Natural killer cell treated with Interleukin-12 subunit alpha and Interleukin-12 subunit beta and Interleukin-15 and Interleukin-18, amount 100 ng/mL, for 72 hours (primary cell): ENCODE results near the gene ASPM. TPM values are rescaled to one million over a fixed set of nuclear protein-coding genes. Genes with fewer than 3 reads are reported as not detected.

Experiments used
- ATAC-seq, 2 donors: fragments of 150-1000 bp; cut with Tn5 transposase in 1 of 2; sonication (Bioruptor Pico), chemical (Tn5 transposase) in 1 of 2; 2 replicates each; pipeline ENCODE4 v1.10.0; 2021
- DNase-seq: peaks from one replicate; pipeline ENCODE4 v3.0.0; 2022; ENCODE audit warnings: low spot score
- H3K27ac Mint-ChIP-seq, 2 donors: 1 replicate in 1 of 2; 2 replicates in 1 of 2; pipeline ENCODE4 v1.8.0; 2022; ENCODE audit warnings: mixed read lengths in 2 of 2, mild to moderate bottlenecking in 1 of 2, moderate library complexity in 1 of 2
- H3K27me3 Mint-ChIP-seq, 2 donors: 1 replicate in 1 of 2; 2 replicates in 1 of 2; pipeline ENCODE4 v1.8.0; 2022; ENCODE audit warnings: mixed read lengths in 2 of 2
- H3K36me3 Mint-ChIP-seq: one replicate; pipeline ENCODE4 v1.8.0; 2022; ENCODE audit warnings: mixed read lengths
- H3K4me1 Mint-ChIP-seq, 2 donors: 1 replicate in 1 of 2; 2 replicates in 1 of 2; pipeline ENCODE4 v1.8.0; 2022; ENCODE audit warnings: low read depth in 2 of 2, mixed read lengths in 2 of 2, mild to moderate bottlenecking in 1 of 2
- H3K4me3 Mint-ChIP-seq: one replicate; pipeline ENCODE4 v1.8.0; 2022; ENCODE audit warnings: mixed read lengths
- H3K9me3 Mint-ChIP-seq: 2 replicates; pipeline ENCODE4 v1.8.0; 2022; ENCODE audit warnings: mixed read lengths
- total RNA-seq, 2 donors: library from RNA; stranded (reverse); gene quantifications; one replicate each; pipeline ENCODE4 v1.2.3, GENCODE V29; 2022

ASPM gene
- total RNA-seq, 2 donors from 2014 or later = 17.6 to 40.7 TPM

DNA sequence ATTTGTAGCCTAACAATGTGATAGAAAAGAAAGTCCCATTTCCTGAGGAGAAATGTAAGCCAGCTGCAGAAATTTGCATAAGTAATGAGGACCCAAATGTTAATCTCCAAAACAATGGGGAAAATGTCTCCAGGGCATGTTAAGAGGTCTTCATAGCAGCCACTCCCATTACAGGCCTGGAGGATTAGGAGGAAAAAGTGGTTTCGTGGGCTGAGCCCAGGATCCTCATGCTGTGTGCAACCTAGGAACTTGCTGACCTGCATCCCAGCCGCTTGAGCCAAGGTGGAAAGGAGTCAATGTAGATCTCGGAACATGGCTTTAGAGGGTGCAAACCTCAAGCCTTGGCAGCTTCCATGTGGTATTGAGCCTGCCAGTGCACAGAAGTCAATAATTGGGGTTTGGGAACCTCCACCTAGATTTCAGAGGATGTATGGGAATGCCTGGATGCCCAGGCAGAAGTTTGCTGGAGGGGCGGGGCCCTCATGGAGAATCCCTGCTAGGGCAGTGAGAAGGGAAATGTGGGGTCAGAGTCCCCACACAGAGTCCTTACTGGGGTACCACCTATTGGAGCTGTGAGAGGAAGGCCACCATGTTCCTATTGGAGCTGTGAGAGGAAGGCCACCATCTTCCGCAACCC lies 65.2 kb downstream of the ASPM start:
- no peaks in the 10 kb centered on the region for H3K4me1 Mint-ChIP-seq
- ATAC-seq (no peak), DNase-seq (no peak)
- peaks cover 6% of the 10 kb centered on the region in 2 donors for H3K27me3 Mint-ChIP-seq
- H3K36me3 Mint-ChIP-seq = peaks cover 28% of the 10 kb centered on the region
- no peak overlapping the region for H3K27ac Mint-ChIP-seq
- no peak overlapping the region for H3K4me3 Mint-ChIP-seq
- H3K9me3 Mint-ChIP-seq = peaks cover 11% of the 10 kb centered on the region

DNA sequence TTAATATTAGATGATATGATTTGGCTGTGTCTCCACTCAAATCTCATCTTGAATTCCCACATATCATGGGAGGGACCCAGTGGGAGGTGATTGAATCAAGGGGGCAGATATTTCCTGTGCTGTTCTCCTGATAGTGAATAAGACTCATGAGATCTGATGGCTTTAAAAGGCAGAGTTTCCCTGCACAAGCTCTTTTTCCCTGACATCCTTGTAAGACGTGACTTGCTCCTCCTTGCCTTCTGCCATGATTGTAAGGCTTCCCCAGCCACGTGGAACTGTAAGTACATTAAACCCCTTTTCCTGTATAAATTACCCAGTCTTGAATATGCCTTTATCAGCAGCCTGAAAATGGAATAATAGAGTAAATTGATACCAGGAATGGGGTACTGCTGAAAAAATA lies 66.1 kb downstream of the ASPM start:
- H3K4me1 Mint-ChIP-seq = no peaks in the 10 kb centered on the region
- peaks cover 26% of the 10 kb centered on the region for H3K36me3 Mint-ChIP-seq
- DNase-seq (no peak), ATAC-seq (no peak)
- peaks cover 11% of the 10 kb centered on the region for H3K9me3 Mint-ChIP-seq
- H3K27me3 Mint-ChIP-seq = peaks cover 6% of the 10 kb centered on the region in 2 donors
- H3K27ac Mint-ChIP-seq = no peak overlapping the region
- no peak overlapping the region for H3K4me3 Mint-ChIP-seq

DNA sequence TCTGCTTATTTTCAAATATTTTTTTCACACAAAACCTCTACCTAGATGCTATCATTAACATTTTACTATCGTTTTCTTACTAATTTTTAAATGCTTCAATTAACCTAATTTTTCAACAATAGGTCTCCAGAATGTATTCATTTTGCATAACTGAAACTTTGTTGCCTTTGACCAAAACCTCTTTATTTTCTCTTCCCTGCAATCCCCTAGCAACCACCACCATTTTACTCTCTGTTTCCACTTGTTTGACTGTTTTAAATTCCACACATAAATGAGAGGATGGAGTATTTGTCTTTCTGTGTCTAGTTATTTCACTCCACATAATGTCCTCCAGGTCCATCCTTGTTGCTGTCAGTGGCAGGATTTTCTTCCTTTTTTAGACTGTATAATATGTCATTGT lies 69.9 kb downstream of the ASPM start:
- peaks cover 6 to 11% of the 10 kb centered on the region in 2 donors for H3K27me3 Mint-ChIP-seq
- no peak overlapping the region for H3K27ac Mint-ChIP-seq

DNA sequence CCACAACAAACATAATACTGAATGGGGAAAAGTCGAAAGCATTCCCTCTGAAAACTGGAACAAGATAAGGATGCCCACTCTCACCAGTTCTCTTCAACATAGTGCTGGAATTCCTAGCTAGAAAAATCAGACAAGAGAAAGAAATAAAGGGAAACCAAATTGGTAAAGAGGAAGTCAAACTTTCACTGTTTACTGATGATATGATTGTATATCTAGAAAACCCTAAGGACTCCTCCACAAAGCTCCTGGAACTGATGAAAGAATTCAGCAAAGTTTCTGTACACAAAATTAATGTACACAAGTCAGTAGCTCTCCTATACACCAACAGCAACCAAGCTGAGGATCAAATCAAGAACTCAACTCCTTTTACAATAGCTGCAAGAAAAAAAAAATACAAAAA lies 72.5 kb downstream of the ASPM start:
- ATAC-seq (no peak), DNase-seq (no peak)
- Mint-ChIP-seq H3K4me1 (no peaks in the 10 kb centered on the region), H3K9me3 (peaks cover 2% of the 10 kb centered on the region), H3K27me3 (peaks cover 11% of the 10 kb centered on the region in 2 donors), H3K36me3 (peaks cover 5% of the 10 kb centered on the region), H3K4me3 (no peak overlapping the region), H3K27ac (no peak overlapping the region)

More for the DNA sequence above, 69.9 kb downstream of the ASPM start:
- ATAC-seq (no peak), DNase-seq (no peak)
- Mint-ChIP-seq H3K9me3 (peaks cover 8% of the 10 kb centered on the region), H3K4me3 (no peak overlapping the region), H3K36me3 (peaks cover 6% of the 10 kb centered on the region), H3K4me1 (no peaks in the 10 kb centered on the region)

DNA sequence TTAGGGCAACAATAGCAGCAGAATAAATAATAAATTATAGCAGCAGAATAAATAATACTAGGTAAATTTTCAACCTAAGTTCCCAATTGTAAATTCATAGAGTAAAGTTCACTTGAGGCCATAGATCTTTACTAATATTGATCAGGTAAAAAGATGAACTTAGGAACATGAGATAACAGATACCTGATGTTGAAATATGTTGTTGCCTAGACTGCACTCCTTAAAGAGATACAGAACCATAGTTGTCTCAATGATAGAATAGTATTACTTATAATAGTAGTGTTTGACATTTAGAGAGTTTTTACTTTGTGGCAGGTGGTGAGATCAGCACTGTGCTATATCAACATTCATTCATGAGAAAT lies 79.0 kb downstream of the ASPM start:
- Mint-ChIP-seq H3K4me1 (no peaks in the 10 kb centered on the region), H3K9me3 (peaks cover 7% of the 10 kb centered on the region), H3K4me3 (no peak overlapping the region), H3K27ac (no peak overlapping the region), H3K36me3 (peaks cover 5% of the 10 kb centered on the region), H3K27me3 (peaks cover 3 to 5% of the 10 kb centered on the region in 2 donors)
- DNase-seq = no peak
- no peak for ATAC-seq

DNA sequence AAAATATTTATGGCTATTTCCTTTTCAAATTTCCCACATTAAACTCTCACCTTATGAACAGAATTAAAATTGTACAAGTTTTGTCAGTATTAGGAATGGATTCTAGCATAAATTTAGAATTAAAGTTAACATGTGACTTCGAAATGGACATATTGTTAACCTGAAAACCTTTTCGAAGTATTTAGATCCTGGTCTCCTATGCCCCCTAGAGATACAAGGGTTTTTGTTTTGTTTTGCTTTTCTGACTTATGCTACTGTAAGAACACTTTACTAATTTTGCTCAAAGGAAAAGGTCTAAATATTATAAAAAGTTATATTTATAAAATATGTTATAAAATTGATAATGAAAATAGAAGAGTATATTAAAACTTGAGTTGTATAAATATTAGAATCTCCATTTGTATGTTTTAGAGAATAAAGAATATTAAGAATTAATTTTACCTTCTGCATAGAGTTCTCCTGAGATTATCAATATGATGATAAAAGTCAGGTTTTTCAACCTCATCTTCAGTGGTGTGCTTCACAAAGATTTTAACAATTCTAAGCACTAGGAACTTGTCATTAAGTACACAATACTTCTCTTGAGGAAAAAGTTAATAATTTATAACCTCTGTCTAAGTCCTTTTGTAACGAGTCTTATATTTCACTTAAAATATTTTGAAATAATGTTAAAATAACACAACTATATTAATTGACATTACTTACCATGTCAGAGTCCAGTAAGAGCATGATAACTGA lies 79.6 kb downstream of the ASPM start, which contains the start of gene F13B:
Gene F13B (minus strand): TSS at position 542 of the 738 bp plus-strand sequence. CDS start 37 bp downstream, at position 505.
- H3K4me1 Mint-ChIP-seq = no peaks in the 10 kb centered on the region
- no peak for DNase-seq
- H3K27ac Mint-ChIP-seq = no peak within 1 kb of the TSS
- H3K9me3 Mint-ChIP-seq = peaks cover 7% of the 10 kb centered on the region
- no peak for ATAC-seq
- H3K27me3 Mint-ChIP-seq = peaks cover 3 to 5% of the 10 kb centered on the region in 2 donors
- H3K4me3 Mint-ChIP-seq = no peak within 1 kb of the TSS
- H3K36me3 Mint-ChIP-seq = peaks cover 5% of the 10 kb centered on the region

DNA sequence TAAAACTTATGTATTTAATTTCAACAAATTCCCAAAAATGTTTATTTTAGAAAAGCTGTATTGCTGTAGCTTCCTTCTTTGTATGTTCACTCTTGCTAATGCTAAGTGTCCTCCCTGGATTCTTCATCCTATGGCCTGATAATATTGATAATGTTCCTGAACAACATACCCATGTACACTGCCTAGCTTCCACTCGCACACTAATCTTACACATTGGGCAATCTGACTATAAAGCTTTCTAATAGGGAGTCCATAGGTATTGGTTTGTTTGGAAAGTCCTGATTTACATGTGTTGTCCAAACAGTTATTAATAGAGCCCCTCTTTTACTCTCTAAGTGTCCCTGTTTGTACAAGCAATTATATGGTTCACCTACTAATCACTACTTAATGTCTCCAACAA lies 80.2 kb downstream of the ASPM start:
- H3K27me3 Mint-ChIP-seq = peaks cover 3 to 5% of the 10 kb centered on the region in 2 donors
- ATAC-seq = no peak
- H3K4me1 Mint-ChIP-seq = no peaks in the 10 kb centered on the region

DNA sequence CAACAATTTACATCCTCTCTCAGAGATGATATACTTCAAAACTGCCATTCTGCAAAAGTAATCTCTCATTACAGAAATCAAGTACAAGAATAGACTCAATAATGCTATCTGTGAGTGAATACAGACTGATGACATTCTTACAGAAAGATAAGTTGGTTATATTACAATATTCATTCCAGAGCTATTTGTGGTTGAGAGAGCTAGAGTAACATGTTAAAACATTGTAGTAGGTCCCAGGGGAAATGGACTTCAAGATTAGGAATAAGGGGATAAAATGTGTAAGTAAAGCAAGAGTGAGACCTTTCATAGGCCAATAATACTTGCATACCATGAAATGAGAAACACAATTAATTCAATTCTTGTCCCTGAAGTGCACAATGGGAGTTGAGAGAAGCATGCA lies 80.9 kb downstream of the ASPM start:
- DNase-seq (no peak), ATAC-seq (no peak)
- Mint-ChIP-seq H3K9me3 (peaks cover 7% of the 10 kb centered on the region), H3K4me3 (no peak overlapping the region), H3K27me3 (peaks cover 3 to 5% of the 10 kb centered on the region in 2 donors), H3K27ac (no peak overlapping the region), H3K4me1 (no peaks in the 10 kb centered on the region), H3K36me3 (peaks cover 5% of the 10 kb centered on the region)

More for the DNA sequence above, 80.2 kb downstream of the ASPM start:
- Mint-ChIP-seq H3K27ac (no peak overlapping the region), H3K9me3 (peaks cover 7% of the 10 kb centered on the region), H3K4me3 (no peak overlapping the region), H3K36me3 (peaks cover 5% of the 10 kb centered on the region)
- DNase-seq = no peak

DNA sequence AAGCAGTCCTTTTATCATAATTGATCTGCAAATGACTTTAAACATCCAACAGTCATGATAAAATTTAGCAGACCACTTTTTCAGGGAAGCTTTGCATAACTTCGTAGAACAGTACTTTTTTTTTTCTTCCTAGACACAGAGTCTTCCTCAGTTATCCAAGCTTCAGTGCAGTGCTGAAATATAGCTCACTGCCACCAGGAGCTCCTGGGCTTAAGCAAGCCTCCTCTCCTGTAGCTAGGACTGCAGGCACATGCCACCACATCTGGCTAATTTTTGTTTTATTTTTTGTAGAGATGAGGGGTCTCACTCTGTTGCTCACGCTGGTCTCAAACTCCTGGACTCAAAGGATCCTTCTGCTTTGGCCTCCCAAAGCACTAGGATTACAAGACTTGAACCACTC lies 83.3 kb downstream of the ASPM start:
- Mint-ChIP-seq H3K27ac (no peak overlapping the region), H3K27me3 (peaks cover 6 to 8% of the 10 kb centered on the region in 2 donors), H3K36me3 (no peaks in the 10 kb centered on the region), H3K4me1 (no peaks in the 10 kb centered on the region), H3K4me3 (no peak overlapping the region), H3K9me3 (peaks cover 3% of the 10 kb centered on the region)
- no peak for DNase-seq
- no peak for ATAC-seq

DNA sequence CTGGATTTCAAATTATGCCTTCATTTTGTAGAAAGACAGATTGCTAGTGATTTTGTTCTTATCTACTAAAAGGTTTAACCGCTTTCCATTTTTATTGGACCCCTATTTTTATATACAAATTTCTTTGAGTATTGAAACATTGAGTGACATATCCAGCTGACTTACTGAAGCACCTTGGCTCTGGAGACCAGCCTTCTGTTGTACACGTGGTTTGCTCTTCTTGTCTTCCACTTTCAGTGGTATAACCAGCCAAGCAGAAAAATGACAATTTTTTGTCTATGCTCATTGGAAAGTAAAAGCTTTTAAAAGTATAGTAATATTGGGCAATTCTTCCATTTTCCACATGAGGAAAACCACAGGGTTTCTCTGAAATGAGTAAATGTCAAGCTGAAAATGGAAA lies 83.8 kb downstream of the ASPM start:
- ATAC-seq (no peak), DNase-seq (no peak)
- peaks cover 3% of the 10 kb centered on the region for H3K9me3 Mint-ChIP-seq
- peaks cover 6 to 8% of the 10 kb centered on the region in 2 donors for H3K27me3 Mint-ChIP-seq
- no peak overlapping the region for H3K4me3 Mint-ChIP-seq
- no peaks in the 10 kb centered on the region for H3K4me1 Mint-ChIP-seq
- no peaks in the 10 kb centered on the region for H3K36me3 Mint-ChIP-seq
- H3K27ac Mint-ChIP-seq = no peak overlapping the region

DNA sequence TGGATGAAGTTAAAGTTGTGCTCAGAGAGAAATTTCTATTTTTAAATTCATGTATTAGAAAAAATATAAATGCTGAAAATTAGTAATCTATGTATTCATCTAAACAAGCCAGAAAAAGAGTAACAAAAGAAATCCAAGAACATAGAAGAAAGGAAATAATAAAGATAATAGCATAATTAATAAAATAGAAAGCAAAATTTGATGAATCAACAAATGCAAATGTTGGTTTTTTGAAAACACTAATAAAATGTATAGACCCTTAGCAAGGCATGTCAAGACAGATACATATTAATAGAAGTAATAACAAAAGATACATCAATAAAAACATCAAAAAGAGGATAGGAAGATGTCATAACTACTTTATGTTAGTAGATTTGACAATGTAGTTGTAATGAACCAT lies 97.4 kb downstream of the ASPM start:
- no peak overlapping the region for H3K27ac Mint-ChIP-seq
- peaks cover 6 to 11% of the 10 kb centered on the region in 2 donors for H3K27me3 Mint-ChIP-seq
- no peaks in the 10 kb centered on the region for H3K4me1 Mint-ChIP-seq
- DNase-seq (no peak), ATAC-seq (no peak)
- no peaks in the 10 kb centered on the region for H3K36me3 Mint-ChIP-seq
- peaks cover 11% of the 10 kb centered on the region for H3K9me3 Mint-ChIP-seq
- no peak overlapping the region for H3K4me3 Mint-ChIP-seq

DNA sequence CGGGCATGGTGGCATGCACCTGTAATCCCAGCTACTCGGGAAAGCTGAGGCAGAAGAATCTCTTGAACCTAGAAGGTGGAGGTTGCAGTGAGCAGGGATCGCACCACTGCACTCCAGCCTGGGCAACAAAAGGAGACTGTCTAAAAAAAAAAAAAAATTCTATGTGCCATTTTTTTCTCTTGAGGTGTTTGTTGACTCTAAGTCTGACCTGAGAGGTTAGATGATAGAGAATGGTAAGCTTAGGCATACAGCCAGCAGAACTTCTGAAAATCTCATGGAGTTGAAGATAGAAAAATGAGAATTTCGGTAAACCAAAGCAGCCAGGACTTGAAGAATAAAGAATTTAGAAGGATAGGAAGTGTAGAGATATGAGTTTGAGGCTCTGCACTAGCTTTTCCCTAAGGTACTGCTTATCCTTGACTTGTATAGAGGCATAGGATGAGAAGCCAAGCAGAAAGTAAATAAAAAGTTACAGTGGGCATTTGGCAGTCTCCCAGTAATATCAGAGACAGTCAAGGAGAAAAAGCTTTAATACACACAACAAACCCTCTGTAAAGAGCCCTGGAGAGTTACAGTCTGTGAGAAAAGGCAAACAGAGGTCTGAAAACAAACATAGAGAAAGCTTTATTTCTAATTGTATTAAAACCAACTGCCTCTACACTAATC lies 103.7 kb downstream of the ASPM start:
- H3K9me3 Mint-ChIP-seq = peaks cover 8% of the 10 kb centered on the region
- no peak overlapping the region for H3K4me3 Mint-ChIP-seq
- H3K36me3 Mint-ChIP-seq = no peaks in the 10 kb centered on the region
- DNase-seq = no peak
- no peak overlapping the region for H3K27ac Mint-ChIP-seq
- peaks cover 6 to 21% of the 10 kb centered on the region in 2 donors for H3K27me3 Mint-ChIP-seq
- ATAC-seq = no peak
- H3K4me1 Mint-ChIP-seq = no peaks in the 10 kb centered on the region

DNA sequence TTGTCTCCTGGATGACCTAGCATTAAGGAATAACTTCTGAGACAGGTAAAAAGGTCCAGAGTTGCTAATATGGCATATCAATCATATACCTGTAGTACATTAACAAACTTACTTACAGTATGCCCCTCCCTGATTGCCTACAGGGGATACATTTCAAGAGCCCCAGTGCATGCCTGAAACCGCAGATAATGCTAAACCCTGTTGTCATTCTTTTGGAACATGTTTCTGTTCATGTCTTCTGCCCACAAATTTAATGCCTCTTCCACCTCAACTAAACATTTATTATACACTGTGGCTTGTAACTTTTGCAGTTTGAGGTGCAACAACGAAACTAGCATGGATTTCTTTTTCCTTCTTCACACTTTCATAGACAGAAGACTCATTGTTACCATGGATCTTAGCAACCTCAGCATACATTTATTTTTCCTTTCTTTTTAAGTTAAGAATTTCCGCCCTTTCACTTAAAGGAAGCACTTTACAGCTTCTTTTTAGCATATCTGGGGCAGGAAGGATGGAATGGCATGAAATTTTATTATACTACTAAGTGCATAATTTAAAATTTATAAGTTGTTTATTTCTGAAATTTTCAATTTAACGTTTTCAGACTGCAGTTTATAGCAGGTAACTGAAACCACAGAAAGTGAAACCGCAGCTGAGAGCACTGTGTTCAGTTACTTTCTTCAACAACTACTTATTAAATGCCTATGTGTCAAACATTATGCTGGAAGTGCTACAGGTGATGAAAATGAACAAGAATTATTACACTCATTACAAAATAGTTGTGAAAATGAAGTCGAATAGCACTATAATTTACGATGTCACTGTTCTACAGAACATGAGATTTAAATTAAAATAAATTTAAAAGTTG lies 104.7 kb downstream of the ASPM start:
- Mint-ChIP-seq H3K4me1 (no peaks in the 10 kb centered on the region), H3K9me3 (peaks cover 6% of the 10 kb centered on the region), H3K27me3 (peaks cover 7 to 25% of the 10 kb centered on the region in 2 donors), H3K36me3 (no peaks in the 10 kb centered on the region), H3K4me3 (no peak overlapping the region), H3K27ac (no peak overlapping the region)
- DNase-seq (no peak), ATAC-seq (no peak)
